ENCODE data around the gene ENO1. TPM values are rescaled to one million over a fixed set of nuclear protein-coding genes. Genes with fewer than 3 reads are reported as not detected.

Gene ENO1
- total RNA-seq, 1 experiment from 2014 or later, result 2,334 TPM

DNA sequence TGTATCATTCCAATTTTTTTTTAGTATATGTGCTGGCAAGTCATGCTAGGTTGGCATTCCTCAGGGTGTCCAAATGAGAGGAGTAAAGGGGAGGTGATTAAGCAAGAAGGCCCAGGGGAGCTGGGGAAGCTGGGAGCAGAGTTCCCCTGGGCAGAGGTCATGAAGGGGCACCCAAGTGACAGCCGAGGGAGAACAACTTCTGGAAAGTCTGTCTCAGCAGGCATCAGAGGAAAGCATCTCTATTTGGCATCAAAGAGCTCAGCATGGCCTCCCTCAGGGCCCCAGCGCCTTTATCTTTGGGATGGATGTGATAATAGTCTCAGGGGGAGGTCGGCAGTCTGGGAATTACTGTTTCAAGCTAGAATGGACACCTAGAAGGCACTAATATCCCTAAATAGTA is 5.0 kb upstream of the ENO1 start:
- BruUV-seq (replicated peaks), result no TSS peak
- Histone ChIP-seq H2AFZ (ENCODE audit: low read depth, low read length, poor library complexity, severe bottlenecking) (no peak overlapping the region), H4K20me1 (ENCODE audit: insufficient read depth) (no peaks in the 10 kb centered on the region), H3K27me3 (ENCODE audit: insufficient read depth, low read length) (no peaks in the 10 kb centered on the region), H3K4me3 (replicated peaks in 1 of 2; ENCODE audit: low read depth in 1 of 2, low read length in 2 of 2) (no peak overlapping the region), H3K79me2 (ENCODE audit: insufficient read depth, low read length) (peaks cover 7% of the 10 kb centered on the region), H3K9me2 (ENCODE audit: insufficient read depth) (no peaks in the 10 kb centered on the region), H3K9me3 (ENCODE audit: control insufficient read depth in 1 of 2, insufficient read depth in 1 of 2, low read depth in 1 of 2, low read length in 2 of 2) (no peaks in the 10 kb centered on the region), H3K36me3 (ENCODE audit: control insufficient read depth in 1 of 2, insufficient read depth in 2 of 2, low read length in 2 of 2) (no peaks in the 10 kb centered on the region), H3K27ac (ENCODE audit: low read depth, low read length) (no peak overlapping the region), H3K9ac (ENCODE audit: low read length) (peak overlapping the region; percentile 17; the same call in 1 of the 2 replicates), H3K4me2 (ENCODE audit: low read length) (no peak overlapping the region), H3K4me1 (ENCODE audit: control insufficient read depth in 1 of 2, insufficient read depth in 2 of 2, low read length in 2 of 2) (peaks cover 19 to 37% of the 10 kb centered on the region in 2 experiments)
- ChIA-PET POLR2A (no interaction called here), RAD21 (ENCODE audit: low non-redundant PET in 1 of 2, low total read pairs in 2 of 2, uncharacterized antibody in 2 of 2, unreplicated experiment in 2 of 2) (no interaction called here), CTCF (no interaction called here)
- intact Hi-C loops (cut with micrococcal nuclease), result no loop called here
- no peak for TF ChIP-seq ZBTB33 (IDR thresholded peaks at IDR 0.05; ENCODE audit: extremely low read depth, insufficient replicate concordance, low read length)
- TF ChIP-seq POLR2A (IDR thresholded peaks at IDR 0.05; ENCODE audit: borderline replicate concordance, extremely low read depth, insufficient read depth, insufficient read length), result no peak
- no peak for TF ChIP-seq CBX3 (IDR thresholded peaks at IDR 0.05; ENCODE audit: low read depth)
- TF ChIP-seq SP1 (IDR thresholded peaks at IDR 0.05; ENCODE audit: low read depth), result no peak
- no peak for TF ChIP-seq ZNF274 (IDR thresholded peaks at IDR 0.05; ENCODE audit: low read depth, low read length)
- TF ChIP-seq, protein P1, sequence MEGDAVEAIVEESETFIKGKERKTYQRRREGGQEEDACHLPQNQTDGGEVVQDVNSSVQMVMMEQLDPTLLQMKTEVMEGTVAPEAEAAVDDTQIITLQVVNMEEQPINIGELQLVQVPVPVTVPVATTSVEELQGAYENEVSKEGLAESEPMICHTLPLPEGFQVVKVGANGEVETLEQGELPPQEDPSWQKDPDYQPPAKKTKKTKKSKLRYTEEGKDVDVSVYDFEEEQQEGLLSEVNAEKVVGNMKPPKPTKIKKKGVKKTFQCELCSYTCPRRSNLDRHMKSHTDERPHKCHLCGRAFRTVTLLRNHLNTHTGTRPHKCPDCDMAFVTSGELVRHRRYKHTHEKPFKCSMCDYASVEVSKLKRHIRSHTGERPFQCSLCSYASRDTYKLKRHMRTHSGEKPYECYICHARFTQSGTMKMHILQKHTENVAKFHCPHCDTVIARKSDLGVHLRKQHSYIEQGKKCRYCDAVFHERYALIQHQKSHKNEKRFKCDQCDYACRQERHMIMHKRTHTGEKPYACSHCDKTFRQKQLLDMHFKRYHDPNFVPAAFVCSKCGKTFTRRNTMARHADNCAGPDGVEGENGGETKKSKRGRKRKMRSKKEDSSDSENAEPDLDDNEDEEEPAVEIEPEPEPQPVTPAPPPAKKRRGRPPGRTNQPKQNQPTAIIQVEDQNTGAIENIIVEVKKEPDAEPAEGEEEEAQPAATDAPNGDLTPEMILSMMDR (IDR thresholded peaks at IDR 0.05 in 2 of 3, conservative IDR thresholded peaks at IDR 0.05 in 1 of 3; ENCODE audit: borderline replicate concordance in 1 of 3, insufficient read depth in 1 of 3, low read depth in 2 of 3, low read length in 2 of 3), result no peak
- DNase-seq (ENCODE audit: low read depth, low spot score) (no peak), ATAC-seq (no peak)

Measured in HCT116 (cell line).